Prostate gland (tissue), 2 donors: ENCODE measurements around the gene FOXC2.

Experiments used
- CTCF ChIP-seq, 4 experiments: fragments of 200-600 bp in 2 of 4; fragments of 450-650 bp in 2 of 4; sonication (generic) in 2 of 4; IDR thresholded peaks; 1 replicate in 3 of 4; 2 replicates in 1 of 4; pipeline ENCODE4 v1.5.1; 2016 to 2019; ENCODE audit warnings: antibody characterized with exemption in 4 of 4, mild to moderate bottlenecking in 2 of 4, moderate library complexity in 2 of 4
- POLR2A ChIP-seq: fragments of 450-650 bp; IDR thresholded peaks from one replicate; pipeline ENCODE4 v1.6.1; 2016; ENCODE audit warnings: antibody characterized with exemption, mild to moderate bottlenecking

GRCh38 chr16:86580791-86581170, 14.2 kb downstream of the FOXC2 start:
- TF ChIP-seq POLR2A (no peak), CTCF (IDR thresholded peaks at IDR 0.05) (no peak)
